Activated gamma-delta T cell treated with anti-CD3 and anti-CD28 coated beads, Interleukin-2, amount 50 U/mL, for 16 hours (primary cell): ENCODE data around the gene CMIP.

Experiments used
- DNase-seq: peaks from one replicate; pipeline ENCODE4 v3.0.0-alpha.2; 2020; ENCODE audit warnings: low read depth

The CMIP gene

DNA sequence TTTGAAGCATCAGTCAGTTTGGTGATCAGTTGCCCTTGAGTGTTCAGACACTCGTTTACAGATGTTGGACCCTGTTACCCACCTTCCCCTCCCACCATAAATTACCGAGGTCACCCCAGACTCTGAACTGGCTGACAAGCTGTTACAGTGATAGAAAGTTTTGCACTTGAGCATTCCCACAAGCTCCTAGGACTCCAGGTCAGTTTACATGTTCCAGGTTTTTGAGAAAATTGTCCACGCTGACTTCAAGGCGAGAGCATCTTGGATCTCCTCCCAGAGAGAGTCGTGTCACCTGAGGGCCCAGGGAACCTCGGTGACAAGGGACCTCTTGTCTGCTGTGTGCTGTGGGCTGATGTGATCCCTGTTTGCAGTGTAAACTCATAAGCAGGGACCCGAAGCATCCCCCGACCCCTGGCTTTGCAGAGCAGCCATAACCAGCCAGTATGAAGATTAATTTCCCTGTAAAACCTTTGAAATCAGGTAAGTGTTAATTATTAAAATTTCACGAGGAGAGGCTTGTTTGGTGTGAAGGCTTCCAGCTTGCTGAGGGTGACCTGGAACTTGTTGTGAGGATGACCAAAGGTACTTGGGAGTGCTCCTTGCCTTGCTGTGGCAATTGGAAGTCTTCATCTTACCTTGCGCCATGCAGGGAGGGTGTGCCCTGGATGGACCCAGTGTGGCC is 91.2 kb downstream of the CMIP start:
- no peak for DNase-seq

DNA sequence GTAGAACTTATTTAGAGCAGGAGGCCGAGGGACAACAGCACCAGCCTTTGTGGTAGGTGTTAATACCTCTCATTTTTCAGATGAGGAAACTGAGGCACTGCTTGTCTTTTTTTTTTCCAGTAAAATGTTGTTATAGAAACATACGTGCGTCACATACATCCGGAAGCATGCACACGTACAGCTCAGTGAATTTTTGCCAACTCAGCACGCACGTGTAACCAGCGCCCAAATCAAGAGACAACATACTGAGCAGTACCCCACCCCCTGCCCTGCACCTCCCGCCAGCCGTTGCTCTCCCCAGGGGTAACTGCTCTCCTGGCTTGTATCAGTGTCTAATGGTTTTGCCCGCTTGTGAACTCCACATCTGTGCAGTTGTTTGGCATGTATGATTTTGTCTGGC is 92.0 kb downstream of the CMIP start:
- DNase-seq, result no peak

DNA sequence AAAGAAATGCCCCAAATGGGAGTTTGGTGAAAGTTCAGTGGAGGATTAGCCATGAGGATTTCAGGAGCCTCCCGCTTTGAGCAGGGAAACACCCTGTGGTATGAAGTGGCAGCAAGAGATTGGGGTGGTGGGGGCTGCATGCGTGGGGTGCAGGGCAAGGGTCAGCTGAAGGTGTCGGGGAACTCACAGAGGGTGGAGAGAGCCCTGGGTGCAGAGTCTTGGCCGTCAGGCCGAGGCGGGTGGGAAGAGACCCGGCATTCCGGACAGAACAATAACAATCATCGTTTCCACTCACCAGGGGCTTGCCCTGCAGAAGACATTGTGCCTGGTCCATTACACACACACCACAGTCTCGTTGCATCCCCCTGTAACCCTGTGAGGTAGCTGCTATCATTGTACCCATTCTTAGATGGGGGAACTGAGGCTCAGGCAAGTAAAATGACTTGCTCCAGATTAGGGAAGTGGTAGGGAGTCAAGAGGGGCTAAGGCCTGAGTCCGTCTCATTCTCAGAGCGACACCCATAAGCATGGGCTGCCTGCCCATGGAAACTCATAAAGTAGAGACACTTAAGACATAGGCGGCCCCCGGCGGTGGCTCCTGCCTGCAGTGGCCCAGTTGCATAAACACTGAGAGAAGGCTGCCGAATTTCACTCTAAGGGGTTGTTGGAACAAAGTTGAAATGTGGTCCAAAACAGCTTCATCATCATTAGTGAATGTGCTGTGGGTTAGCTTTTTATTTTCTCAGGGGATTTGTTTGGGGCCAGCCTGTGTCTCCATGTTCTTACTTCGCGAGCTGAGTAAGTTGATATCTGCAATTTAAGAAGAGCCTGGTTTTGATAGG is 93.3 kb downstream of the CMIP start:
- no peak for DNase-seq

DNA sequence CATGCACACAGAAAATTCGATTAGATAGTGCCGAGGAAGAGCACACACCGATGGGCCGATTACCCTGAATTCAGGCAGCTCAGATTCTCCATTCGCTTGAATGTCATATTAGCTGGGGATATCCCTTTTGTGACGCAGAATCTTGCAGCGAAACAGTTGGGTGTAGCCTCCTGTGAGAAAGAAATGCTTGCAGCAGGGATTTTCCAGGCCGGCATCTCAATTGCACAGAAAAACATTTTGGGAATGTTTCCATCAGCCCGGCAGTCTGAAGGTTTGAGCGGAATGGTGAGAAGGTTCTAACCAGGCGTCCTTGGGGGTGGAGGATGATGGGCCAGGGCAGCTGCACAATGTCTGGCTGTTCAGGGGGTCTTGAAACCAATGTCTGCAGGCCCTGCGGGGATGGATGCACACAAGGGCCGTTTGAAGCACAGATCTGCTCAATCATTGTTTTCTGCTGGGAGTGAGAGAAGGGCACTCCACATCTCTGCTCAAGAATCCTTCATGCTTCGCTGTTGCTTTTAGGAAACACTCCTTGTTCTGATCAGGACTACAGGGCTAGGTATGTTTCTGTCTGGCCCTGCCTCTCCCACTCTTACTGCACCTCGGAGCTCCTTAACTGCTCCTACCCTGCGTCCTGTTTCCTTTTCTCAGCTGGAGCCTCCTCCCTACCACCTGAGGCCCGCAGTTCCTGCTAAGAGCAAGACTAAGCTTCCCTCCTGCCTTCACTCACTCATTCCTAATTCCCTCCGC is 94.6 kb downstream of the CMIP start:
- DNase-seq, result no peak

DNA sequence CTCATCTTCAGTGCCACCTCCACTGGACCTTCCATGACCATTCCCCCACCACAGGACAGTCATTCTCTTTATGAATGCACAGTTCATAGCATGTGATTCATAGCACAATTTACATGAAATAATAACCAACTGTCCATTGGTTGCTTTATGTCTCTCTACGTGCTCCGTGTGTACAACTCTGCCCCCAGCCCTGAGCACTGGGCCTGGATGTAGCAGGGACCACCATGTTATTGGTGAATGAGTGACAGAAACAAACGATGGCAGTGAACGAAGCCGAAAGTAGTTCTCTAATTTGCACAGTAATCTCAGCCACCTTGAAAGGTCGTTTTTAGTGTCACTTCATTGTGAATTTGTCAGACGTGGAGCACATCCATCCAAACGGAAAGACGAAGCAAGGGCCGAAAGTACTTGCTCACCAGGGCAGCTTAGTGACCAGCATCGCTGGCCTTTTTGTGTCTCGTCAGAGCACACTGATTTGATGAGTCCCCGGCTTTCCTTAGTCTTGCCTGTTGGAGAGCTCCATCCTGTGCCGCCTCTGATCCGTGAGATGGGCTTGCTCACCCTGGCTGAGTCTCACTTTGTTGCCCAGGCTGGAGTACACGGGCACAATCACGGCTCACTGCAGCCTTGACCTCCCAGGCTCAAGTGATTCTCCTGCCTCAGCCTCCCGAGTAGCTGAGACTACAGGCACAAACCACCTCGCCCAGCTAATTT is 95.3 kb downstream of the CMIP start:
- no peak for DNase-seq

DNA sequence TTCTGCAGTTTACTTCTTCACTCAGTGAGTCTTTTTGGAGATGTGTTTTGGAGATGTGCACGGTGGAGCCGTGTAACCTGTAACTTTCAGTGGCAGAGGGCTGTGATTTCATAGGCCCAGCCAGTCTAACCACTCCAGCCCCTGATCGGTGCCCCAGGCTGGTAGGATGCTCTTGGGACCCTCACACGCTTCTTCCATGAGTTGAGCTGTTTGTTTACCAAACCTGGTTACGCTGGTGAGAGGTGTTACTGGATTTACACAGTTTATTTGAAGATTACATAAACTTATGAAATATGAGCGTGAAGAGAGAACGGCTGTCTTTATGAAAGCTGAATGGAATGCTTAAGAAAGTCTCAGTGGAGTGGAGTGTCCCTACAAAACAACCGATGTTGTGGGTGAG is 96.7 kb downstream of the CMIP start:
- no peak for DNase-seq

DNA sequence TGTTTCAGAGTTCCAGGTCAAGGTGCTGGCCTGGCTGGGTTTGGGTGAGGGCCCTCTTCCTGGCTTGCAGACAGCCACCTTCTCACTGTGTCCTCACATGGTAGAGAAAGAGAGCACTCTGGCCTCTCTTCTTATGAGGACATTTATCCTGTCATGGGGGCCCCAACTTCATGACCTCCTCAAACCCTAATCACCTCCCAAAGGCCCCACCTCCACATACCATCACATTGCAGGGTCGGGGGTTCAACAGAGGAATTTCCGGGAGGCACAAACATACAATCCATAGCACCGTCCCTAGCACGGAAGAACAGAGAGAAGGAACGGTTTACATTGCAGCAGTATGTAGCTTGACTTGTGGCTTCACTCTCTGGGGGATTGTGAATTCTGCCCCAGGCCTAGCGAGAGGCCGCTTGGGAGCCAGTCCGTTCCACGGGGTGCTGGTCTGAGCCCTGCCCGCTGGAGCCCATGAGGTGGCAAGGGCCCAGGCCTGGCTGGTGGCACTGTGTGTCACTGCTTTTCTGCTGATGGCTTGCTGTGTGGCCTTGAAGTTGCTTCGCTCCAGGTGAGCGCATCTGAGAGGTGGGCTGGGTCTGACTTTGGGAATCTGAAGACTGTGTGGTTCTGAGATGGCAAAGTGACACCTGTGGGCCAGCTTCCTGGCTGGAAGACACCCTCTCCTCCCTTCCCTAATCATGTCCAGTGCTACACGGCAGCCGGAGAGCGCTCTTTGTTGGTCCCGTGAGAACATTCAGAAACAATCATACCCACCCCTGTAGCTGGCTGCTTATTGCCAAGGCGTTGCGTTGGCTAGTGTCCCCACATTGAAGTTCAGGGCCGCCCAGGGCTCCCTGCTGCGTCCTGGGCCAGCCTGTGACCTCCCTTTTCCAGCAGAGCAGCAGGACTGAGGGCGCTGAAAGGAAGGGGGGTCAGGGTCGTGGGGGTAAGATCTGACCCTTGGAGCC is 98.3 kb downstream of the CMIP start:
- no peak for DNase-seq

DNA sequence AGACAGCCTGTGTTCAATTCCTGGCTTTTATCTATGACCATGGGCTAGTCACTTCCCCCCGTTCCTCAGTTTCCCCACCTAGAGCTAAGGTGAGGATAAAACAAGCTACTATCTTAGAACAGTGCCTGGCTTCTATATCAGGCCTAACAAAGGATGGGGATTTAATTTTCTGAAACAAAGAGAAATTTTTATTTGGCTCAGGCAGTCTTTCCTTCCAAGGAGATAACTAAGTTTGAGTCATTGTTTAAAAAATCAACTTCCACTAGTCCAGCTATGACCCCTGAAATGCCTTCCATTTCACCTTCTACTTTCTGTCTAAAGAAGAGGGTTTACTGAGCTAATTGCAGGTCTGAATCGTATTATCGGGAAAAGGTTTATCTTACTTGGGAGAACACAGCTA is 99.0 kb downstream of the CMIP start:
- DNase-seq, result no peak

DNA sequence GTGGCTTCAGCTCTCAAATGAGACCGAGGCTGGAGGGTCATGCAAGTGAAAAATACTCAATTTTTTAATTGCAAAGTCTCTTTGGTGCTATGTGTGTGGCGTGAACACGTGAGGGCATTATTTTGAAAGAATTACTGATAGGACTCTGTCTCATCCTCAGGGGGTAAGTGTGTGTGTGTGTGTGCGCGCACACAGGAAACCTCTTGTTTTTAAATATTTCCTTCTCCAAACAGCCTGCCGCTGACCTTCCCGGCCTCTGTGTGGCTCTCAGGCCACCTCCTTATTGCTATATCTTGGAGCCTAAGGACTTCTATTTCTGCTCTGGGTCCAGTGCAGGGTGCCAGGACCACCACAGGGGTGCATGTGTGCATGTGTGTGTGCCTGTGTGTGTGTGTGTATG is 99.7 kb downstream of the CMIP start:
- no peak for DNase-seq

DNA sequence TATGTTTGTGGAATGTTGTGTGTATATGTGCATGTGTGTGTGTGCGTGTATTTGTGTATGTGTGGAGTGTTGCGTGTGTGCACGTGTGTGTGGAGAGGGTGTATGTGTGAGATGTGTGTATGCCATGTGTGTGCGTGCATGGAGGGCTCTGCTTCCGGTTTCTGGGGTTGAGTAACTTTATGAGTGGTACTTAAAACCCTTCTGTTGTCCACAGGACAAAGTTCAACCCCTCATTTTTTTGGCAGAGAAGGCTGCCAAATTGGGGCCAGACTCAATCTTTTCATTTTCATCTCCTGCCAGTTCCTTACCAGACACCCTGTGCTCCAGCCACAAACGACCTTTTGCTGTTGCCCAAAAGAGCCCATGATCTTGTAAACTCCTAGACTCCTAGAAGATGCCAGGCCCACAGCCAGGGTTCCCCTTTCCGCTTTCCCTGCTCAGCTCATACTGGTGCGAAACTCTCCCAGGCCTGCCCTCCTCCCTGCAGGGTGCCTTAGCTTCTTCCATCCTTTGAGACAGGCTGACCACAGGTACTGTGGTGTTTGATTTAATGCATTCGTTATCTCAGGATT is 100.2 kb downstream of the CMIP start:
- no peak for DNase-seq

DNA sequence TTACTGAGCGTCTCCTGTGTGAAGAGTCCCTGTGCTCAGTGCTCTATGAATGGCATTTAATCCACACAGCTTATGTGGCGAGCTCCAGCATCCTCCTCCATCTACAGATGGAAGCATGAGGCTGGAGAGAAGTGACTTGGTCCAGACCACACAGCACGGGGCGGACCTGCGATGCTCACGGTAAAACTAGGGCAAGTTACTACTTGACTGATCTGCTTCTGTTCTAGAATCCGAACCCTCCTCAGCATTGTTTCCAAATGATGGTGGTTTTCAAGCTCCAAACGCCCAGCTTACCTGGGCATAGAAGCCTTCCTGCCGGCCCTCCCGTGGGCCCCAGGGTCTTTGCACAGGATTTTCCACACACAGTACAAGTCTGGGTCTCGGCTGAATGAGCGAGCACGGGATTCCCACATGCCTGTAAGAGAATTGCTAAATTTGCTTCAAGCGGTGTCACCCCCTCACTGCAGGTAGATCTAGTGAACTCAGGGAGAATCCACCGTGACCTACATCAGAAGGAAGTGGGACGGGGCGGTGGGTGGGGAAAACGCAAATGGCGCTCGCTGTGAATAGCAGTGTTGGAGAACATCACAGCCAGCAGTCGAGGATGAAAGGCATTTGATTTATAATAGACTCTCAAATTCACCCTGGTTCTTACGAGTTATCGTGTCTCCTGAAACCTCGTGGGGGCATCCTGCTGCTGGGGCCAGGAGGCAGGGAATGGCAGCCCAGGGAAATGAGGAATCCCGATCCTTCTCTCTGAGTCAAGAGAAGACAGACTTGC is 101.1 kb downstream of the CMIP start:
- no peak for DNase-seq

DNA sequence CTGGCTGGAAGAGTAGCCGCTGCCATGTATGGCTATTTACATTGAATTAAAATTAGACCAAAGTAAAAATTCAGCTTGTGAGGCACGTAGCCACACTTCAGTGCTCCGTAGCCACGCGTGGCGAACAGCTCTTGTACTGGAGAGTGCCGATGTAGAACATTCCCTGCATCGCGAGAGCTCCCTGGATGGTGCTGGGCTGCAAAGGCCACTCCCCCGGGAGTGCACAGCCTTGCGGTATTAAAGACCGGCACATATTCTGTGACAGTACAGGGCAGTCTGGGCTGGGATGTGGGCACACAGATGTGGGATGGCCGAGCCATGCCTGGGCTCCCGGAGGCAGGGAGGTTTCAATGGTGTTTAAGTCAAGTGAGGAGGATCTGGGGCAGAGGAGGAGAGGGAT is 102.2 kb downstream of the CMIP start:
- DNase-seq, result no peak

DNA sequence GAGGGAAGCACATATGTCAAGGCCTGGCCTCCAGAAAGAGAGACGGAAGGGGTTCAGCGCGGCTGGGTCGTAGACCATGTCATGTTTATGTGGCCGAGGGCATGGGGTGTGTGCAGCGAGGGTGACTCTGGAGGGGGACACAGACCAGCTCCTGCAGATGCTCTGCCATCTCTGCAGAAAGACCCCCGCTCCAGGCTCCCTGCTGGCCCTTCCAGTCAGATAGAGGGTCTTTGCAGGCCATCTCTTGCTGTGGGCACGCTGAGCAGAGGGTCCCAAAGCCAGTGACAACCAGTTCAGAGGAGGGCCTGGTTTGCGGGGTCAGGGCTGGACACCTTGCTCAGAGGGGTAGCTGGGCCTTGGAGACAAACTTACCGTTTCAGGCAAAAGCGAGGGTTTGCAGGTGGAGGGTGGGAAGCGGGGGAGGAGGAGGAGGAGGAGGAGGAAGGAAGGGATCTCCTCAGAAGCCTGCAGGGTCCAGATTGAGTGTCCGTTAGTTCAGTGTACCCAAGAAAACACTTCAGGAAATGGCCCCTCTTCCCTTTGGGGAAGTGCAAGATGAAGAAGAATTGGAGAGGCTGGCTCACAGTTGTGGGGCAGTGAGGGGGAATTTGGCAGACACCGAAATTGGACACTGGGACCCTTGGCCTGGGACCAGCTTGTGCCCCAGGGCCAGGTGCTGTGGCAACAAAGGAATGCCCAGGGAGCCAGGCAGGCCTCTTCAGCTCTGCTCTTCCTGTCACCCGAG is 102.8 kb downstream of the CMIP start:
- DNase-seq, result no peak

DNA sequence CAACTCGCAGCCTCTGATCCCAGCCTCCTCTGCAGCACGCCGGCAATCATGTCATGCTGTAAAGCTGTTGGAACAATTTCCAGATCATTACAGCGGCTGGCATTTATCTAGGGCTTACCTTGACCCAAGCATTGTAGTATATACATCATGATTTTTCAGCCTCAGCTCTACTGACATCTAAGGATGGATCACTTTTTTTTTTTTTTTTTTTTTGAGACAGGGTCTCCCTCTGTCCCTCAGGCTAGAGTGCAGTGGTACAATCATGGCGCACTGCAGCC is 103.3 kb downstream of the CMIP start:
- no peak for DNase-seq

DNA sequence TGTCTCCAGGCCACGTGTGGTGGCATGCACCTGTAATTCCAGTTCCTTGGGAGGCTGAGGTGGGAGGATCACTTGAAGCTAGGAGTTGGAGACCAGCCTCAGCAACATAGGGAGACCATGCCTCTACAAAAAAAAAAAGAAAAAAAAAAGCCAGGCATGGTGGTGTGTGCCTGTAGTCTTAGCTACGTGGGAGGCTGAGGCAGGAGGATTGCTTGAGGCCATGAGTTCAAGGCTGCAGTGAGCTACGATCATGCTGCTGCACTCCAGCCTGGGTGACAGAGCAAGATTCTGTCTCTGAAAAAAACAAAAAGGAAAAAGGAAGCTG is 103.9 kb downstream of the CMIP start:
- no peak for DNase-seq

DNA sequence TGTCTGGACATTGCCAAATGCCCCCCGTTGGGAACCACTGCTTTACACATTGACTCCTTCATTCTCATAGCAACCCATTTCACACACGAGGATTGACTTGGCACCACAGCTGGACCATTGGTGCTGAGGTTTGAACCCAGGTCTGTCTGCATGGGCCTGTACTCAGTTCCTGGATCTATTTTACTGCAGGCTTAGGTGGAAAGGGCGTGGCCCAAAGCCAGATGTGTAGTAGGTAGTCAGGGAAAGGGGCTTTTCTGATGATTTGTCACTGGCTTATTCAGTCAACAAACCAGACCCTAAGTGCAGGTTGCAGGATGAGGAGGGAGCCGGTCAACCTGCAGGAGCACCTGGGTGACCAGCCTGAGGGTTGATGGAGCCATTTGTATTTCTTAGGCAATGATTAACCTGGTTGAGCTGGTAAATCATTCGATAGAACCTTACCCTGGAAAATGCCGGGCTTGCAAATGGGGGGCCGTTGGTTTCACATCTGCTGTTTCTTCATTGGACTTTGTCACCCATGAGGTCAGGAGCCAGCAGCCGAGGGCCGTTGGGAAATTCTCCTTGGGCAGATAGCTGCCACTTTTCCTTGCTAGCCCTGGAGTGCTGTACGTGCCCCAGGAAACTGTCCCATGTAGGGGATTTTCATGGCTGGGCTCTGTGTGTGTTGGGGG is 104.4 kb downstream of the CMIP start:
- no peak for DNase-seq

DNA sequence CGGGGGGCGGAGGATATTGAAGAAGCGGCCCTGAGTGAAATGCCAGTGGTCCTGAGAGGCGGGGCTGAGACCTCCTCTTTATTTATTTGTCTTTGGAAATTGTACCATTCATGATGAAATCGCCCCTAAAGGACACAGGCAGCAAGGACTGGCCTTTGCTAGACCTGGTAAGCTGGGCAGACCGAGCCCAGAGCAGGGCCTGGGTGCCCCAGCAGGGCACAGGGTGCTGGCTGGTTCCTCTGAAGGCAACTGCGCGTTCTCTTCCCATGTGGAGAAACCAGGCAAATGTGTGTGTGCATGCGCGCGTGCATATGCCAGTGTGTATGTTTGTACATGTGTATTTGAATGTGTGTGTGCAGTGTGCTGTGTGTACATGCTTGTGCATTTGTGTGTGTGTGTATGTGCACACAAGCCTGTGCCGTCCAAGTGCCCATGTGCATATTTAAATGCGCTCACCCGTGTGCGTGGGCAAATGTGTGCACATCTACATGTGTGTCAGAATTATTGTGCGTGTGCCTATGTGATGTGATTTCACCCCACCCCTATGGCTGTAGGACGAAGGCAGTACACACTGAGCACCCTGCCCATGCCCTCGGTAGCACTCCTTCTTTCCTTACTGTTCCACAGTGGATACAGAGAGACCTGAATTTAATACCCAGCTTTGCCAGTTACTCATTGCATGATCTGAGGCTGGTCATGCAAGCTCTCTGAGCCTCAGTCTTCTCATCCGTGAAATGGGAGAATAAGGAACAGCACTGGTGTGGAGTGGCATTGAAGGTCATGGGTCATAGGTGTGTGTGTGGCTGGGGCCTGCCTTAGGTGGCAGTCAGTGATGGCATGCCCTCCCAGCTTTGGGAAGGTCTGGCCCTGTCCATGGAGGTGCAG is 105.2 kb downstream of the CMIP start:
- no peak for DNase-seq

DNA sequence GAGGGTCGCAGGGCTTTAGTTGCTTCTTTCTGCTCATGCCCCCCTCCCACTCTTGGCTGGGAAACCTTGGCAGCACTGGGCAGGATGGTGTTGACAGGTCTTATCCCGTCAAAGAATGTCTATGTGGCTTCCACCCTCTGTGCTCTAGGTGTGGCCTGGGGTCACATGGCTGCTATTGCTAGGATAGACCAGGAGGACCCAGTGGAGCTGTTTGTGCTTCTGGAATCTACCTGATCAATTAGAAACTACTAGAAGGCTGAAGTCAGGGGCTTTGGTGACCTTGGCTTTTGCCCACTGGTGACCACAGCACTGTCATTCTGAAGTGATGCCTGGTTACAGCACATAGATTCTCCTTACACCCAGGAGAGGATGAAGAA is 105.8 kb downstream of the CMIP start:
- no peak for DNase-seq
